HFF-Myc (cell line): ENCODE data around the gene FAM118A.

Experiments
- DNase-seq: peaks from one replicate; pipeline ENCODE4 v3.0.0-alpha.2; 2011; ENCODE audit warnings: low read depth; ENCODE audit errors: extremely low read depth
- H3K4me3 ChIP-seq: replicated peaks from 2 replicates; pipeline ENCODE4 v1.5.1; 2011; ENCODE audit warnings: low read depth, mild to moderate bottlenecking, control low read depth, low read length
- CTCF ChIP-seq: IDR thresholded peaks from 2 replicates; pipeline ENCODE4 v1.5.1; 2012; ENCODE audit warnings: mild to moderate bottlenecking, low read depth, low read length, control low read depth; ENCODE audit errors: missing control alignments

Gene FAM118A

GRCh38 chr22:45285263-45286058 lies 24.3 kb upstream of the FAM118A start:
- DNase-seq: no peak
- TF ChIP-seq CTCF: no peak
- no peak overlapping the region for H3K4me3 ChIP-seq

- DNase-seq: no peak
- TF ChIP-seq CTCF: no peak
- no peak overlapping the region for H3K4me3 ChIP-seq
These were observed 22.7 kb upstream of the FAM118A start for GRCh38 chr22:45286854-45287551.

- no peak for DNase-seq
- no peak overlapping the region for H3K4me3 ChIP-seq
- no peak for TF ChIP-seq CTCF
These were observed 19.3 kb upstream of the FAM118A start for GRCh38 chr22:45290410-45290936.

GRCh38 chr22:45291061-45291930 lies 18.4 kb upstream of the FAM118A start:
- H3K4me3 ChIP-seq: no peak overlapping the region
- TF ChIP-seq CTCF: no peak
- no peak for DNase-seq

- no peak for DNase-seq
- TF ChIP-seq CTCF: no peak
- H3K4me3 ChIP-seq: no peak overlapping the region
These were observed 17.8 kb upstream of the FAM118A start for GRCh38 chr22:45291931-45292290.

- DNase-seq: no peak
- no peak for TF ChIP-seq CTCF
- no peak overlapping the region for H3K4me3 ChIP-seq
These were observed 16.8 kb upstream of the FAM118A start for GRCh38 chr22:45292731-45293442.
